Bronchial epithelial cell (primary cell): Measurements from ENCODE around the gene NOL6. TPM values are rescaled to one million over a fixed set of nuclear protein-coding genes. Genes with fewer than 3 reads are reported as not detected.

Experiments used
- DNase-seq: peaks from one replicate; pipeline ENCODE4 v3.0.0-alpha.2; 2010; ENCODE audit warnings: low read depth
- FAIRE-seq: peaks from 2 replicates; lab custom pipeline; 2011; peaks lifted over from hg19 to GRCh38; lab: Jason Lieb, UNC
- H3K27me3 ChIP-seq: 2 replicates; pipeline ENCODE4 v1.5.1; 2011; ENCODE audit warnings: low read length; ENCODE audit not compliant: control insufficient read depth, insufficient read depth
- H3K36me3 ChIP-seq: 2 replicates; pipeline ENCODE4 v1.5.1; 2011; ENCODE audit warnings: low read length; ENCODE audit not compliant: control insufficient read depth, insufficient read depth
- H3K4me3 ChIP-seq: 2 replicates; pipeline ENCODE4 v1.5.1; 2011; ENCODE audit warnings: mild to moderate bottlenecking, low read depth, low read length, control low read depth
- CTCF ChIP-seq: IDR thresholded peaks from 2 replicates; pipeline ENCODE4 v1.5.1; 2011; ENCODE audit warnings: mild to moderate bottlenecking, moderate library complexity, low read length, control low read depth, inconsistent platforms; ENCODE audit not compliant: insufficient read depth, severe bottlenecking
- total RNA-seq: library from RNA; depleted of rRNA; stranded (reverse); fragments of >200 nt; gene quantifications from 2 replicates; pipeline ENCODE4 v1.2.1, GENCODE V29; 2014

Gene NOL6
- total RNA-seq, 1 donor from 2014 or later = 35.3 TPM

GRCh38 chr9:33453999-33454660 lies 19.6 kb downstream of the NOL6 start:
- FAIRE-seq (no peak), DNase-seq (no peak)
- no peaks in the 10 kb centered on the region for H3K27me3 ChIP-seq
- TF ChIP-seq CTCF = no peak
- no peaks in the 10 kb centered on the region for H3K36me3 ChIP-seq
- H3K4me3 ChIP-seq = no peak overlapping the region

GRCh38 chr9:33453286-33453860 lies 20.4 kb downstream of the NOL6 start:
- FAIRE-seq (no peak), DNase-seq (no peak)
- Histone ChIP-seq H3K36me3 (no peaks in the 10 kb centered on the region), H3K27me3 (no peaks in the 10 kb centered on the region), H3K4me3 (no peak overlapping the region)
- TF ChIP-seq CTCF = no peak

- FAIRE-seq (no peak), DNase-seq (peak; percentile 97)
- TF ChIP-seq CTCF = peak; percentile 93
- no peaks in the 10 kb centered on the region for H3K36me3 ChIP-seq
- H3K27me3 ChIP-seq = no peaks in the 10 kb centered on the region
- no peak overlapping the region for H3K4me3 ChIP-seq
Measured at GRCh38 chr9:33452828-33453271, 20.9 kb downstream of the NOL6 start.

- FAIRE-seq = no peak
- no peaks in the 10 kb centered on the region for H3K36me3 ChIP-seq
- TF ChIP-seq CTCF = no peak
- no peak for DNase-seq
- H3K27me3 ChIP-seq = no peaks in the 10 kb centered on the region
- no peak overlapping the region for H3K4me3 ChIP-seq
Measured at GRCh38 chr9:33450621-33451146, 23.0 kb downstream of the NOL6 start.

GRCh38 chr9:33449715-33450114 lies 24.0 kb downstream of the NOL6 start:
- no peak for DNase-seq
- TF ChIP-seq CTCF = no peak
- no peaks in the 10 kb centered on the region for H3K27me3 ChIP-seq
- H3K4me3 ChIP-seq = no peak overlapping the region
- H3K36me3 ChIP-seq = no peaks in the 10 kb centered on the region
- no peak for FAIRE-seq
